SU-DHL-6 (cell line): ENCODE data around the gene ASPA.

ENCODE experiments used
- CTCF ChIP-seq: fragments of 200-600 bp; sonication (generic); IDR thresholded peaks from one replicate; pipeline ENCODE4 v1.5.1; 2017; ENCODE audit warnings: antibody characterized with exemption, mild to moderate bottlenecking, low read length, moderate library complexity; ENCODE audit not compliant: insufficient read depth, poor library complexity, severe bottlenecking
- EZH2phosphoT487 ChIP-seq: fragments of 200-600 bp; sonication (generic), shearing (Covaris generic); conservative IDR thresholded peaks from 2 replicates; pipeline ENCODE4 v1.6.1; 2018; ENCODE audit warnings: mild to moderate bottlenecking, antibody characterized with exemption, low read length, moderate library complexity, mixed read lengths

DNA sequence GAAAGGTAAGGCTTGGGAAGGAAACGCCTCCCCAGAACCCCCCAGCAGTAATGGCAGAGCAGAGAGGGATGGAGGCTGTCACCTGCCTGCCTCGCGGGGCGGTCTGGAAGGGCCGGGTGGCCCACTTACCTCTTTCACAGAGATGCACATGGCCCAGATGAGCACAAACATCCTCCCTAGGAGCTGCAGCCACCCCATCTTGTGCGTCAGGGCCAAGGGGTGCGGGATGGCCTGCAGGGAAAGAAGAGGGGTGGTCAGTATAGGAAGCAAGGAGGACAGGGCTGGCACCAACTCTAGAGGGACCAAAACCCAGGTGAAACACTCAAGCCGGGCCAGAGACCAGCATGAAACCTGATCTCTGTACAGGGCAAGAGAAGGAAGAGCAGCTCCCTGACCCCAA, 52.1 kb downstream of the ASPA start:
- no peak for TF ChIP-seq CTCF
- no peak for TF ChIP-seq EZH2phosphoT487
